ENCODE results near the gene GSG1L.

GSG1L gene

DNA sequence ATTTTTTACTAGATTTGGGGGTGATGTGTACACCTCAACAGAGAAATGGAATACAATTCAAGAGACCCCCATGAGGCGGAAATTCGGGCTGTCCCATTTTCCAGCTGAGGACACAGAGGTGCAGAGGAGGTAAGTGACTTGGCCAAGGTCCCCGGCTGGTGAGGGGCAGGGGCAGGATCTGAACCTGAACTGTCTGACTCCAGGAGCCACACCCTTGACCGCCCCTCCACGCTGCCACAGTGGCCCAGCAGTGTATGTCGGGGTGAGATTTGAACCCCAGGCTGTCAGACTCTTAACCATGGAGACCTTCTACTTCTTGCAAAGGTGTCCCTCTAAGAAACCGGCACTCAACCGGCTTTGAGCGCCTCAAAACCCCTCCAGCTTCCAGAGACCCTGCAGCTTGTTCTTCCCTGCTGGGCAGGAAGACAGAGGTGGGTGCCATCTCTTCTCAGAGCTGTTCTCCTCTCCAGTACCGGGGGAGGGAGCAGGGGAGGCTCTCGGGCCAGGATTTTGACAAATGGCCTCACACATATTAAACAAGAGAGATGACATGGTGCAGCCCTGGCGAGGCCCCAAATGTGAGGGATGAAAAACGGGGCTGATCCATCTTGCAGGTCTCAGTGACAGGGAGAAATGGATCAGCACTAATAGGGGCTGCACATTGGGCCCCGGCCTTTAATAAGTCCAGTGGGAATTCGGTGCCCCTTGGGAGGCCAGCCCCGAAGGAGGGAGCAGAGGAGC lies 222.3 kb downstream of the GSG1L start:
- no peak for ATAC-seq

DNA sequence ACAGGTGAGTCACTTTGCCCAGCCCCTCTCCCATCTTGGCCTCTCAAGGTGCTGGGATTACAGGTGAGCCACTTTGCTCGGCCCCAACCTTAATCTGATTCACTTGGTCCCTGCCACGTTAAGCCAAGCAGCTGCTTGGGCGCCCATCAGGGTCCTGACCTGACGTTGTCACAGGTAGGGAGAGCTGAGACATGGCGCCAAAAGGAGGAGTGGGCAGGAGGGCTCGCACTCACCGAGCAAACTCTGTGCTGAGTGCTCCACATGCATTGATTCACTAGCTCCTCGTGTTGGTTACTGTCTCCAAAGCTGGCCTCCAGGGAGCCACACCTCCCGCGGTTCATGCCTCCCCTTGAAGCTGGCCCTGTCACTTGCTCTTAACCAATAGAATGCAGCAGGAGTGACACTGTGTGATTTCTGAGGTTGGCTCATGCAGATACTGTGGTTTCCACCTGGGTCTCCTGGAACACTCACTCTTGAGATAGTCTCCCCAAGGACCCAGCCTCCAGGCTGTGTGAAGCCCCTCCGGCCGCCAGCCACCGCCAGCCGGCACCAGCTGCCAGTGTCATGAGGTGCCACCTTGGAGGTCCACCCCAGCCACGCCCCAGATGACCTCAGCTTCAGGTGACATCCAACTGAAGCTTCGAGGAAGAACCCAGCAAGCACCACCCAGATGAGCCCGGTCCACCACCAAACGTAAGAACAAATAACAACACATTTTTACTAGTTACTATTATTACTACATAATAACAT lies 223.0 kb downstream of the GSG1L start:
- no peak for ATAC-seq

GRCh38 chr16:27839419-27839818 lies 224.1 kb downstream of the GSG1L start:
- no peak for ATAC-seq

- ATAC-seq: no peak
Observed at GRCh38 chr16:27838536-27839175, 224.9 kb downstream of the GSG1L start.

DNA sequence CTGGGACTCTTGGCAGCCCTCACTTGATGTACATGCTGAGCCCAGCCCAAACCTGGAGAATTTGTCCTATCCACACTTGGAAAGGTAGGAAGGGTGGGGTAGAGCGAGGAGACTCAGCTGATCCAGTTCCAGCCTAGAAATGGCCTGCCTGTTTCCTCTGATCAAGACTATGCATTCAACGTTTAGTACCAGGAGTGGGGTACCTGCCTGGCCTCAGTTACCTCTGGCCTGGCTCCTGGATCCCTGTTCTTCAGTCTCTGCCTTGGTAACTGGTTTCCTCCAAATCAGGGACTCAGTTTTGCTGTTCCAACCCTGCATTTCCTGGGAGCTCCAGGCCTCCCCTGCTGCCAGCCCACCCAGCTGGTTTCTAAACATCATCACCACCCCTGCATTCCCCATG lies 233.5 kb downstream of the GSG1L start:
- no peak for ATAC-seq

GRCh38 chr16:27828671-27829070 lies 234.8 kb downstream of the GSG1L start:
- ATAC-seq: no peak

GRCh38 chr16:27827765-27828164 lies 235.7 kb downstream of the GSG1L start:
- ATAC-seq: no peak

DNA sequence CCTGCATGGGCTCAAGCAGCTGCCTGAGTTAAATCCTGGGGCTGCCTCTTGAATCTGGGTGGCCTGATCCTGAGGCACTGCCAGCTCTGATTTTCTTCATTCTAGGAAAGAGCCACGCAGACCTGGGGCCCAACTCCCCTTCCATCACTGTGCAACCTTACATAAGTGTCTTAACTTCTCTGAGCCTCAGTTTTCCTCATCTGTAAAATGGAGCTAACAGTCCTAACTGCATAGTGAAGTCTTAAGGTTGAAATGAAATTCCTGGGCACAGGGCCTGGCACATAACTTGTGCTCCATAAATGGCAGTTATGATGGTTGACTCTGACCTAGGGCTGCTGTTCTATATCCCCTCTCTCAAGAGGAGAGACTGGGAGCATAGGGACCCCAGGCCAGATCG lies 236.6 kb downstream of the GSG1L start:
- no peak for ATAC-seq

DNA sequence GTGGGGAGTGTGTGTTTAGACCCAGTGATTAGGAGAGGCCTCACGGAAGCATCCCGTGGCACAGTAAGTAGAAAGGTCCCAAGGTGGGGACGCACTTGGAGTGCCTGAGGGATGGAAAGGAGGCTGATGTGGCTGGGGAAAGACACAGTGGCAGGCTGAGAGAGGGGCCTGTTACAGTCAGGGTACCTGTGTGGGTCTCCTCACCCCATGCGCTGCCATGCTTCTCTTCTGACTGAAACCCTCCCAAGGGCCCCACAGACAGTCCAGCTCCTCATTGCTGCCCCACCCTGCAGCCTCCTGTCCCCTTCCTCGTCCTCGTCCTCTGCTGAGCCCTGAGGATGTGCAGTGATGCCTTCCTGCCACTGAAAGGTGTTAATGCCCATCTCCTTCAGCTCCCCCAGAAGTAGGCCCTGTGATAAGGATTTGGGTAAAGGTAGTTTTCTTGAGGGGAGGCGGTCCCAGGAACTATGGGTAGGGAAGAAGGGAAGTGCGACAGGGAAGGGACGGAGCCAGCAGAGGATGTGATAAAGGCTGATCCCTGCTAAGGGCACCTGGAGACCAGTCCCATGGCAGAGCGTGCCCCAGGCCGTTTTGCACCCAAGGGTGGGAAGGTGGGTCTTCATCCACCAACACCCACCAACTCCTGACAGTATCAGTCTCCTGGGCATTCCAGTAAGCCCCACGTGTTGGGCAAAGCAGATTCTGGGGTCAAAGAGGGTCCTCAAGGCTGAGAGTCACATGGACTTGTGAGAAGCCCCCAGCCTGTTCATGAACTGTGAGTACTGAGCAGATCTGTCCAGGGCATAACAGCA lies 237.2 kb downstream of the GSG1L start:
- no peak for ATAC-seq

- no peak for ATAC-seq
Observed at GRCh38 chr16:27824786-27825185, 238.7 kb downstream of the GSG1L start.

GRCh38 chr16:27824006-27824405 lies 239.5 kb downstream of the GSG1L start:
- no peak for ATAC-seq

DNA sequence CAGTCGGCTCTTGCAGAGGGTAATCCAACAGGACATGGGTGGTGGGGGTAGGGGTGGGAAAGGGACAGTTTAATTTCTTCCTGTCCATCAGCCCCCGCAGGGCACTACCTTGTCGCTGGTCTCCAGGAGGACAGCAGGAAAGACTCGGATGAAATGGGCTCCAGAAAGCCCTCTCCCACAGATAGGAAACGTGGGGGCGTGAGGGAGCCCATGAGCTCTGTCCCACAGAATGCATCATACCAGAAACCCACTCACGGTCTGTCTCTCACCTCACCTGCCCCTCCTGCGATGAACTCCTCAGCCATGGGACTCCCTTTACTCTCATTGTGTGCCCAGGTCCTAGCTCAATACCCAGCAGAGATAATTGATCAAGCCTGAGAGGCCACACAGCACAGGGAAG lies 240.1 kb downstream of the GSG1L start:
- ATAC-seq: no peak

- ATAC-seq: no peak
Observed at GRCh38 chr16:27822996-27823395, 240.5 kb downstream of the GSG1L start.

- no peak for ATAC-seq
Observed at GRCh38 chr16:27822529-27822928, 241.0 kb downstream of the GSG1L start.

- ATAC-seq: no peak
Observed at GRCh38 chr16:27820646-27821345, 242.7 kb downstream of the GSG1L start.

GRCh38 chr16:27819881-27820610 lies 243.5 kb downstream of the GSG1L start:
- ATAC-seq: no peak

GRCh38 chr16:27819356-27819755 lies 244.2 kb downstream of the GSG1L start:
- no peak for ATAC-seq

GRCh38 chr16:27818246-27818645 lies 245.3 kb downstream of the GSG1L start:
- no peak for ATAC-seq

GRCh38 chr16:27817038-27817437 lies 246.5 kb downstream of the GSG1L start:
- no peak for ATAC-seq

DNA sequence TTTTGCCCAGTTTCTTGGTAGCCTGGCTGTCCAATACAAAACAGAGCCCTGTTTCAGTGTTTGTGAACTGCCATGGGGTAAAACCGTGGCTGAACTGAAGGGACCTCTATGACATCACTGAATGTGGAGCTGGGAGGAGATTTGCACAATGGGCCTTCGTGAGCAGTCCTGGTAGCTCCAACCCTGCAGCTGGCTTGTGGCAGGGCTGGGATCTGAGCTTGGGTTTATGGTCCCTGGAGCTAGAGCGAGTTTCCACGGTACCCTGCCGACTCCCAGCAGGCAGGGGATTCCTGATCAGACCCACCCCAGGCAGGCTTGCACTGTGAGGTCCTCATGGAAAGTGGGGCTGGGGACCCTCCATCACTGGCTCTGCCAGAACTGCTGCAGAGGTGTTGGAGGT lies 247.0 kb downstream of the GSG1L start:
- ATAC-seq: no peak

GRCh38 chr16:27813591-27813990 lies 249.9 kb downstream of the GSG1L start:
- ATAC-seq: no peak

DNA sequence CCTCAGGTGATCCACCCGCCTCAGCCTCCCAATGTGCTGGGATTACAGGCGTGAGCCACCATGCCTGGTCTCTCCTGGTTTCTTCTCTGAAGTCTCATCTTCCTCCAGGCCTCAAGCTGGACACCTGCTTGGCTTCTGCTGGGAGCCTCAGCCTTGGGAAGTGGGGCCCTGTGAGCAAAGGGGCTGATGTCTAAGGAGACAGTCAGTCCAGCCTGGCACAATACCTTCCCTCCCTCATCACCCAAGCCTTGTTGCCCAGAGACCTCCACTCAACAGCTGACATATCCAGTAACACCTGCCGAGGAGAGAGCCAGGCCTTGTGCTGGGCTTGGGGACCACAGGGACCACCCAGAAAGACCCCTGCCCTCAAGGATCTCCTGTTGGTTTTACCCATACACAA lies 251.6 kb downstream of the GSG1L start:
- no peak for ATAC-seq
